ENCODE results near the gene NIPBL.

DNA sequence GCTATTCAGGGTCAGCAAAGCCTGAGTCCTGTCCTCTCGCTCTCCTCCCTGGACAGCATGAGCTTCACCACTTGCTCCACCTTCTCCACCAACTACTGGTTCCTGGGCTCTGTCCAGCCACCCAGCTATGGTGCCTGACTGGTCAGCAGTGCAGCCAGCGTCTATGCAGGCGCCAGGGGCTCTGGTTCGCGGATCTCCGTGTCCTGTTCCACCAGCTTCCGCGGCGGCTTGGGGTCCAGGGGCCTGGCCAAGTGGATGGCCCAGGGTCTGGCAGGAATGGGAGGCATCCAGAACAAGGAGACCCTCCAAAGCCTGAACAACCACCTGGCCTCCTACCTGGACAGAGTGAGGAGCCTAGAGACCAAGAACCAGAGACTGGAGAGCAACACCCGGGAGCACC is 8.6 kb downstream of the NIPBL start:
- TF ChIP-seq, protein P1, sequence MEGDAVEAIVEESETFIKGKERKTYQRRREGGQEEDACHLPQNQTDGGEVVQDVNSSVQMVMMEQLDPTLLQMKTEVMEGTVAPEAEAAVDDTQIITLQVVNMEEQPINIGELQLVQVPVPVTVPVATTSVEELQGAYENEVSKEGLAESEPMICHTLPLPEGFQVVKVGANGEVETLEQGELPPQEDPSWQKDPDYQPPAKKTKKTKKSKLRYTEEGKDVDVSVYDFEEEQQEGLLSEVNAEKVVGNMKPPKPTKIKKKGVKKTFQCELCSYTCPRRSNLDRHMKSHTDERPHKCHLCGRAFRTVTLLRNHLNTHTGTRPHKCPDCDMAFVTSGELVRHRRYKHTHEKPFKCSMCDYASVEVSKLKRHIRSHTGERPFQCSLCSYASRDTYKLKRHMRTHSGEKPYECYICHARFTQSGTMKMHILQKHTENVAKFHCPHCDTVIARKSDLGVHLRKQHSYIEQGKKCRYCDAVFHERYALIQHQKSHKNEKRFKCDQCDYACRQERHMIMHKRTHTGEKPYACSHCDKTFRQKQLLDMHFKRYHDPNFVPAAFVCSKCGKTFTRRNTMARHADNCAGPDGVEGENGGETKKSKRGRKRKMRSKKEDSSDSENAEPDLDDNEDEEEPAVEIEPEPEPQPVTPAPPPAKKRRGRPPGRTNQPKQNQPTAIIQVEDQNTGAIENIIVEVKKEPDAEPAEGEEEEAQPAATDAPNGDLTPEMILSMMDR (IDR thresholded peaks at IDR 0.05; ENCODE audit: insufficient read depth, low read length, poor library complexity, severe bottlenecking): no peak
- no peak for TF ChIP-seq EZH2phosphoT487 (conservative IDR thresholded peaks at IDR 0.05; ENCODE audit: low read length)

All from SU-DHL-6 (cell line).